HG03095 (cell line): ENCODE measurements around the gene ADPGK.
"Not testable (repeated sequence)": the region's sequence is repeated elsewhere in the genome, so short reads cannot be mapped to it uniquely, and the experiment has no call there.

Source experiments
- ATAC-seq: cut with Tn5 transposase; IDR thresholded peaks from one replicate; pipeline ENCODE4 v1.9.1; 2021; ENCODE audit warnings: moderate library complexity; ENCODE audit not compliant: unreplicated experiment

The ADPGK gene

GRCh38 chr15:72751751-72752455, 31.7 kb downstream of the ADPGK start:
- no peak for ATAC-seq

- no peak for ATAC-seq
These were observed 33.9 kb downstream of the ADPGK start for GRCh38 chr15:72749700-72750099.

- peak; percentile 82 for ATAC-seq
These were observed 43.3 kb downstream of the ADPGK start for GRCh38 chr15:72740219-72740618.

- ATAC-seq: no peak
These were observed 45.8 kb downstream of the ADPGK start for GRCh38 chr15:72737723-72738122.

- no peak for ATAC-seq
These were observed 46.5 kb downstream of the ADPGK start for GRCh38 chr15:72737061-72737460.

- no peak for ATAC-seq
These were observed 48.4 kb downstream of the ADPGK start for GRCh38 chr15:72735111-72735510.

GRCh38 chr15:72733941-72734738, 49.4 kb downstream of the ADPGK start:
- ATAC-seq: no peak

GRCh38 chr15:72732516-72732915, 51.0 kb downstream of the ADPGK start:
- no peak for ATAC-seq

GRCh38 chr15:72732086-72732485, 51.5 kb downstream of the ADPGK start:
- ATAC-seq: no peak

GRCh38 chr15:72728821-72729220, 54.7 kb downstream of the ADPGK start:
- no peak for ATAC-seq

- not testable (repeated sequence) for ATAC-seq
These were observed 55.3 kb downstream of the ADPGK start for GRCh38 chr15:72728249-72728648.

- no peak for ATAC-seq
These were observed 56.4 kb downstream of the ADPGK start for GRCh38 chr15:72727154-72727553.

- not testable (repeated sequence) for ATAC-seq
These were observed 57.7 kb downstream of the ADPGK start for GRCh38 chr15:72725851-72726250.

GRCh38 chr15:72725446-72725845, 58.1 kb downstream of the ADPGK start:
- no peak for ATAC-seq

GRCh38 chr15:72724028-72724427, 59.5 kb downstream of the ADPGK start:
- no peak for ATAC-seq

GRCh38 chr15:72722071-72722696, 61.4 kb downstream of the ADPGK start:
- no peak for ATAC-seq

GRCh38 chr15:72708551-72709303, 74.8 kb downstream of the ADPGK start:
- not testable (repeated sequence) for ATAC-seq

- ATAC-seq: no peak
These were observed 77.3 kb downstream of the ADPGK start for GRCh38 chr15:72706266-72706665.
